HUDEP-2 (cell line): ENCODE results near the gene NR3C1.

ENCODE experiments used
- DNase-seq, 76 experiments: peaks; one replicate each; lab custom pipeline; 2025; ENCODE audit not compliant: unreplicated experiment in 76 of 76; lab: John Stamatoyannopoulos, UW

The NR3C1 gene

DNA sequence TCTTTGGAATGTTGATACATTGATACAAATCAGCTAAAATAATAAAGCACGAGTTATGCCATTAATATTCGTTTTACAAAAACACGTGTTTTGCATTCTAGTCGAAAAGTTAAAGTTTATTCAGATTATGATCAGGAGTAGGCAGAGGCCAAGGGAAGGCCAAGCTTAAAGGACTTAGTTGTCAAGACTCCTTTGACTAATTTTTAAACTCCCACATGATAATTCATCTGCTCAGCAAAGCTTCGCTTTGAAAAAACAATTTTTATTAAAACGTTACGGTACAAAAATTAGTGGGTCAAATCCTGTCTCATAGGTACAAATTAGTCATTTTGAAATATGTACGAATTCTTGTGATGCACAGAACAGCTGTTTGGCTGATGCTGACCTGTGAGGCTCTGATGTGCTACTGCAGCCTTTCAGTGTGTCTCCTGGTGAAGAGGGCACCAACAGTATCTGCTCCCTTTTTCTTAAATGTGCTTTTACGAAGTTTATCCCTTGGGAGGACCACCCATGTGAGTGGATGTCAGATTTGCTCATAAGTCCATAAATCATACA, 23.0 kb upstream of the NR3C1 start:
- DNase-seq: no peak

DNA sequence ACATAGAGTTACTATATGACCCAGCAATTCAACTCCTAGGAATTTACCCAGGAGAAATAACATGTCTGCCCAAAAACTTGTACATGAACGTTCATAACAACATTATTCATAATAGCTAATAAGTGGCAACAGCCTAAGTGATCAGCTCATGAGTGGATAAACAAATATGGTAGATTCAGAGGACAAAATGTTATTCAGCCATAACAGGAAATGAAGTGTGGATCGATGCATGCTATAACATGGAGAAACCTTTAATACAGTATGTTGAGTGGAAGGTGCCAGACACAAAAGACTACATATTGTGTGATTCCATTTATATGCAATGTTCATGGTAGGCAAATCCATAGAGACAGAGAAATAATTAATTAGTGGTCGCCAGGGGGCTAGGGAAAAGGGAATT, 22.3 kb upstream of the NR3C1 start:
- no peak for DNase-seq

DNA sequence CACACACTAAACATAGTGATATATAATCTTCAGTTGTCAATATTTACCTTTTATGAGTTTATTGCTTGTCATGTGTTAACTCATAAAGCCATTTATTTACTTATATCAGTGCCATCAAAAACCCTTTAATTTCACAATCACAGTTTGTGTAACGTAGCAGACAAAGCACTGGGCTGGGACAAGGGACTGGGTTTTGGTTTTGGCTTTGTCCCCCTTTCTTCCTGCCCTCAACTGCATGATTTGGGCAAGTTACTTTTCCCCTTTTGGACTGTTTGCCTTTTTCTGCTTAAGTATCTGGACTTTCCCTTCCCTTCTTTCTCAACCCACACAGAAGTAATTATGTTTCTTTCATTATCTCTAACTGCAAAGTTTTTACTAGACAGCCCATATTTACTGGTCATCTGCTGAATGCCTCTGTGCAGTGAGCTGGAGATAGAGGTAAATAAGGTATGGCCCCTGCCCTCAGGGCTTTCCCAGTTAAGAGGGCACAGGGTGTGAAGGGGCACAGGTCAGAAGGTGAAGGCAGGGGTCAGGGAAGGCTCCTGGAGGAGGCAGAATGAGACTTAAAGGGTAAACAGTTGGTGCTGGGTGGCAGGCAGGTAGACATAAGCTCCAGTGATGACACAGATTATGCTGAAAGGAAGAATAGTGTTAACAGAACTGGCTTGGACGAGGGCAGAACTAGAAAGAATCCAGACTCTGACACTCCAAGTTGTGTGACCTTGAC, 14.8 kb upstream of the NR3C1 start:
- no peak for DNase-seq

DNA sequence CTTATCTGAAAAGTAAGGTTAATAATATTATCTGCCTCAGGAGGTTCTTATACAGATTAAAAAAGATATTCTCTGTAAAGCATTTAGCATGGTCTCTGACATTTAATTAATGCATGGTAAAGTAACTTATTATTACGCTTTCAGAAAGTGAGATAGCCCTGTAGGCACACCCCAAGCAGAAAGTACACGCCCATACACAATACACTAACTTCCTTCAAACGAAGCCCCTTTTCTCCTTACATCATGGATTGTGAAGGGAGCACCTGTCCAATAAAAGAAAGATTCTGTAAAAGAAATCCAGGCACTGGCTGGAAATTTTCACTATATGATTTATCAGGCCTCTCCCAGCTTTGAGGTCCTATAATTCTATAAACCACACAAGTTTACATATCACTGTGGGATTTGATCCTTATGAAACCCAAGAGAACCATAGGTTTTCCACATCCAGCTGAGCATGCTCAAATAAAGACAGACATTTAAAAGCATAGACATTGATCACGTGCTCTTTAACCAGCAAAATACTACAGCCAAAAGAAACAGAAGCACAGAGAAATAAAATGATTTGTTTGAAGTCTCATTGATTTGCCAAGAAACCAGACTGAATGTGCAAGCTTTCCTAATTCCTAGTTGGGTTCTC, 14.1 kb upstream of the NR3C1 start:
- no peak for DNase-seq

DNA sequence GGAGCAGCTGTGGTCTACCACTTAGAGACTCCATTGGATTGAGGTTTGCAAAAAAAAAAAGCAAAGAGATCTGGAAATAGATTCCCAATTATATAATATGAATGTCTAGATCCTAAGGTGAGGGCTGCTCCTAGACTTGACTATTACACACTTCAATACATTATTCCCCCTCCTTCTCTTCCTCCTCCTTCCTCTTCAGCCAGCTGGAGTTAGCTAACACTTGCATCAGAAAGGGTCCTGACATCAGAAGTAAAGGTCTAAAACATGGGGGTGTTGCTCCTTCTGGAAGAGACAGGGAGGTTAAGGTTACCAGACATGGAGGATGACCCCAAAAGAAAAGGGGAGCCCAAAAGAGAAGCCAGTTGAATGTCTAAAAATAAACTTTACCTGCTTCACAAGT, 12.9 kb upstream of the NR3C1 start:
- no peak for DNase-seq

DNA sequence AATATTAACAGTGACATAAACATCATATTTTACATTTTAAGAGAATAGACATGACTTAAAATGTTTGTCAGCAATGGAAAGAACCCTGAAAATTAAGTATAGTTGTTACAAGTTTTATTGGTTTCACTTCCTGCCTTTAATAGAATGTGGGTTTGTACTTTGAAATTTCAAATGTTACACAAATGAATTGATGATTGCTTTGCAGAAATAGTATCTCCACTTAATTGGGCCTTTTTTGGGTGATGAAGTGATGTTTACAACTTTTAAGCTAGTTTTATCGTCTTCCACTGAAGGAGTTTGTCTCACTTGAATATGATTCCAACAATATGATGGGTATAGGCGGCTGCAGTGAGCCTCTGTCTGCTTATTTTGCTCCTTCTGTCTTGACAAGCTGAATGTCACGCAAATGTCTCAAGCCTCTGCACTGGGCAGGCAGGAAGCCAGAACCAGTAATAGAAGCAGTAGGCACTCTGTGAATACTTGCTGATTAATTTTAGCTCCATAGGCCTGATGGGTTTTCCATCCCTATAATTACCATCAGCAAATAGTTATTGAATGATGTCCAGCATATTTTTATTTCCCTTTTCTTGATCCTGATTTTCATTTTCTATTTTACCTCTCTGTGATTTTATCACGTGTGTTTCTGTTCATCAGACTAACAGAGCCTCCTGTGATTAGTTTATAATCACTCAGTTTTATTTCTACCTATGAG, 10.6 kb upstream of the NR3C1 start:
- DNase-seq: no peak

DNA sequence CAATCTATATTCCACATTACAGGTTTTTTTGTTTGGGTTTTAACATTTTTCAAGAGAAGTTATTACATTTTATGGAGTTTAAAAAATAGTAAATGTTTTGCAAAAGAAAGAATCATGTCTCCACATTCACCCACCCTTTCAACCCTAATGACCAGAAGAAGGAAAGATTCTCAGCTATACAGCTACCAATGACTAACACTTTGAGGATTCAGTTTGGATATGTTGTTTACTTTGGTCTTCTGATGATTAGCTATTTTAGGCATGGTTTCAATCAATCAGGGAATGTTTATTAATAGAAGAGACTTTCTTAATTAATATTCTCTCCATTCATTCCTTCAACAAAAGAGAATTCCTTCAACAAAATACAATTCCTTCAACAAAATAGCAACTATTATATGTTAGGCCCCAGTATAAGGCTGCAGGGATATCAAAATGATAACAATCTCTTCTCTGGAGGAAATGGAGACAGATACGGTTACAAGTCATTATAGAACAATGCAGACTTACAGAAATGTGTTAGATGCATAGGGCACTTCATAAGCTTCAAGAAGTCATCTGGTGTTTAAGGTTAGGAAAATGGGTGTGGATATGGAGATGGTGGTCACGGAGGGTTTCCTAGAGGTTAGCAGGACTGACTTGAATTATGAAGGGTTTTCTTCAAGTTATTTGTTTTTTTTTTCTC, 9.3 kb upstream of the NR3C1 start:
- DNase-seq: no peak

DNA sequence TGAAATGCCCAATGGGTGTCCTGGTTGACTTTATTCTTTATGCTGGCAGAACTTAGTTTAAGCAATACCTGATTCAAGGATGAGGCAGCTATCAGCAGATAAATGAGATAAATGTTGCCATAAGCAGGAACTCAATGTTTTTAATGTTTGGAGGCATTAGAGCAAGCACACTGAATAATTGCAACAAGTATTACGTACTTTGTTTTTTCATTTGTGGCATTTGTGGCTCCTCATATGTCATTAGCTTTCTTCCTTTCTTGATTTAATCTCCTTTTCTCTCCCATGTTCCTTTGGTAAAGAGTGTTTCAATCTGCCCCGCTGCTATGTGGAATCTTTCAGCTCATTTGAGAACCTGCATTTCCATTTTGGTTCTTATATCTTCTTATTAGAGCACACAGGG, 6.4 kb upstream of the NR3C1 start:
- no peak for DNase-seq

DNA sequence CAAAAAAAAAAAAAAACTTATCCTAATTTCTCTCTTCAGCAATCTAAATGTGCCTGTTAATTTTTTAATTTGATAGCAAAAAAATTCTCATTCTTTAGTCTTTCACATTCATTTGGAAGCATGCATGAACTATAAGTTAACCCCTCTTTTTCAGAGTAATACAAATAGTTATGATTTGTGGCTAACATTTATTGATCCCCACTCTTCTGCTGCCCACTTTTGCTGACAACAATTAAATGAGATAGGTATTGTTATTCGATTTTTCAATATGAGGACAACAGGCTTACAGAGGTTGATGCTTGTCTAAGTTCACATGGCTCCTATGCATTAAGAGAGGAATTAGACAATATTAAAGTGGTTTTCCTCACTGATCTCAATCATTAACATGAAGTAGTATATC, 2.9 kb upstream of the NR3C1 start:
- no peak for DNase-seq

DNA sequence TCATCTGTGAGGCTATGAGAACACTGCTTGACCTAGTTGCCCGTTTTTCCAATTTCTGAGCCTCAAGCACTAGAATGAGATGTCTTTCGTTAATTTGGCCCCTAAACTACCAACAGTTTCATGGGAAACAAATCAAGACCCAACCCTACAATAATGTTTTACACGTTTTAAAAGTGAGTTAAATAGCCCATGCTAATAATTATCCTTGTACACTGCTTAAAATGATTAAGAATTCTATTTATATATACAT, 2.3 kb upstream of the NR3C1 start:
- no peak for DNase-seq

DNA sequence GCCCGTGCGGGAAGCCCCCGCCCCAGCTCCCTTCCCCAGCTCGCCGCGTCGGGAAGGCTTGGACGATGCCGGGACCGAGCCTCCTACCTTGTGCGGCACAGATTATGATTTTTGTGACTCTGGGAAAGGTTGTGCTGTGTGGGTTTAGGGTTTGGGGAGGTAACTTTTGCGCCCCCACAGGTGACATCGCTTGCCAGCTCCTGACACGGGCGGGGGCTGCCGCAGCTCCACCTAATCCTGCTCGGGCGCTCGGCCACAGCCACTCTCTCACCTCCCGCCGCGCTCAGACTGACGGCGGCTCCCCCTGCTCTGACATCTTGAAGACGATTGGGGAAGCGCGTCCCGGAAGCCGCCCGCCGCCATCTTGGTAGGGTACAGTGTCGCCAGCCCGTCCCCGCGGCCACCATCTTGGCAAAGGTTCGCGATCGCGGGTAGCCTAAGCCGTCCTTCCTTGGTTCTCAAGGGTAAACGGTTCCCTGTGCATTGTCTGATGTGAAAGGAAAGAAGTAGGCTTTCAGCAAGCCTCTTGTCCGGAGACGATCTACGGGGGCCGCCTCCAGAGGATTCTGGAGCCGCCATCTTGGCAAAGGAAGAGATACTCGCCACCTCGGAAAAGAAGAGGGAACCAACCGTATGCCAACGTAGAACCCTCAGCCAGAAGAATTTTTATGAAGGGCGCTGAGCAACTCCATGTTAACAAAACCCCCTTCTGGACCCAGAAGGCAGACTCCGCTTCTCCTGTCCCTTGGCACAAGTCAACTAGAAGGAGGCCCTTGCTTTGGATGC, 1.8 kb upstream of the NR3C1 start:
- DNase-seq: peak in 70 of 76 experiments; percentile 5 to 89 (median 60)

DNA sequence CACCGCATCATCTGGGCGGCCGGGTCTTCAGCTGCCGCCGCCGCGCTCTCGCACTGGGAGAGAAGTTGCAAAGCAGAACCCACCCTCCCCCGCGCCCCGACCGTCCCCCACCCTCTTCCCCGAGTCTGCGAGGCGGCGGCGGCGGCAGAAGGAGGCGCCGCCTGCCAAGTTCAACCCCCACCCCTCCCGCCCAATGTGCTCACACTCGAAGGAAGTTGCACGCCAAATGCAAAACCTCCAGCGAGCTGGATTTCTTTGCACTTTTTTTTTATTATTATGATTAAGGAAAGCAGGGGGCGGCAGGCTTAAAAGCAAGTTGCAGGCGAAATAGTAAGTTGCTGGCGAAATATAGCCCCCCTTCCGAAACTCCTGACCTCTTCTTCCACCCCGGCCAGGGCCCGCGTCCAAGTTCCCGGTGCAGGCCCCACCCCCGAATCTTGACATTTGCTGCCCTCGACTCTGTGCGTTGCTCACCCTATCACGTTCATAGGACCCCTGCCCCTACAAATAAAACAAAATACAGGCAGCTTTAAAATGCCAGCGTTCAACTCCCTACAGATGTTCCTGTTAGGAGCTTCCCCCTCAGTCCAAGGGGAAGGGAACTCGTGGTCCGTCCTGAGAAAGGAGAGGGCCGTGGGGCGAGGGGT, 1.1 kb upstream of the NR3C1 start:
- DNase-seq: peak in 72 of 76 experiments; percentile 6 to 87 (median 70)

DNA sequence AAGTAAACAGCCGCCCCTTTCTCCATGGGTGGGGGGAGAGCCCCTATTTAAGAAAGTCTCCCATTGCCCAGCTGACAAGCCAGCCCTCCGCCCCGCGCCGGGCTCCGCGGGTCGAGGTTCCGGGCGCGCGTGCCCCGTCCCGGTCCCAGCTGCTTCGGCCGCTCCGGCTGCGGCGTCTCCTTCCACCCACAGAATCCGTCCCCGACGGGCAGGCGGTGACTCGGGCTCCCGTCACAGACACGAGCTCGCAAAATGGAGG, 223 bp downstream of the NR3C1 start:
- peak in 8 of 76 experiments; percentile 19 to 79 (median 64) for DNase-seq

DNA sequence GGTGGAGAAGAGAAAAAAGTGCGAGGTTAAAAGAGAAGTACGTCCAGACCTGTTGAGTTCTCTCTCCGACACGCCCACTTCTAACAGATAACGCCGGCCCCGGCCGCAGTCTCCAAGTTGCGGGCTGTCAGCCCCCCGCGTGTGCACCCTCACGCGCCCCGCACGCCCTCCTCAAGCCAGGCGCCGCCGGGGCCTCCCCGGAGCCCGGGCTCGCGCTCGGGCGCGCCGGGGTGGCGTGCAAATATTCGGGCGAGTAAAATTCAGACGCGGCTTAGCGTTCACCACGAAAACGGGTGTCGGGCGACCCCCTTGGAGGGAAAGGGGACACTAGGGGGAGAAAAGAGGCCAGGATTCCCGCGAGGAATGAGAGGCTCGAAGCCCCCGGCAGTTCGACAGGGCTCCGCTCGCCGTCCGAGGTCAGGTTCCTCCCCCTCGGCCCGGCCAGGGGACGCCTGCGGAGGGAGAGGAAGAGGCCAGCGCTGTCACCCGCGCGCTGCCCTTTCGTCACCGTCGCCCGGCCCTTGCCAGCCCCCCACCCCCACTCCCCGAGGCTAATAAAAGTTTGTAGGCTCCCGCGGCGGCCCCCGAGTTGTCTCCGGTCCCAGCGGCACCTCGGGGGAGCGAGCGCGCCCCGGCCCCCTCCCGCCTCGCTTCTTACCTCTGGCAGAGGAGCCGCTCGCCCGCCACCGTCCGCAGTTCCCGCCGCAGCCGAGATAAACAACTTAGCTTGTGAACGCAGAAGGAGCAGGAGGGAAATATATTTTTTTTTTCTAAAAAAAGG, 743 bp downstream of the NR3C1 start:
- DNase-seq: peak in 54 of 76 experiments; percentile 2 to 63 (median 41)

DNA sequence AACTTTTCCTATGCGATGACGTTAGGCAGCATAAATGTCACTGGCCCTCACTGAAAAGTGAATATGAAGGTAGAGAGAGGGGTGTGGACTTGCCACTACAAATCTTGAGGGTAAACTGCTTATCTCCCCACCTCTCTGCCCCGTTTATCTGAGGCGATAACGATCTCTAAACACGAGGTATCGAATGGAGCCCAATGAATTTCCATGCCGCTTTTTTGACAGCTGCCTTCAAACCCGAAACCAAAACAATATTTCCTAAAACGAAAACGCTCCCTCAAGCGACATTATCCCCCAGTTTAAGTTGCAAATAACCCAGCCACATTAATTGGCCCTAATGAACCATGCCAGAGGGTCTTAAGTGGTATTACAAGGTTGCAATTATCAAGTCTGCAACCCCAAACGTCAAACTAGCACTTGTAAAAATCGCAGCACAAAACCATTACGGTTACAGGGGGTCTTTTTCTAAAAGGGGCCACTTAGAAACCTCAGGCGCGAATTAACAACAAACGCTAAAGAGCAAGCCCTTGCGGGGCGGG, 1.4 kb downstream of the NR3C1 start:
- DNase-seq: peak in 1 of 76 experiments; percentile 22

DNA sequence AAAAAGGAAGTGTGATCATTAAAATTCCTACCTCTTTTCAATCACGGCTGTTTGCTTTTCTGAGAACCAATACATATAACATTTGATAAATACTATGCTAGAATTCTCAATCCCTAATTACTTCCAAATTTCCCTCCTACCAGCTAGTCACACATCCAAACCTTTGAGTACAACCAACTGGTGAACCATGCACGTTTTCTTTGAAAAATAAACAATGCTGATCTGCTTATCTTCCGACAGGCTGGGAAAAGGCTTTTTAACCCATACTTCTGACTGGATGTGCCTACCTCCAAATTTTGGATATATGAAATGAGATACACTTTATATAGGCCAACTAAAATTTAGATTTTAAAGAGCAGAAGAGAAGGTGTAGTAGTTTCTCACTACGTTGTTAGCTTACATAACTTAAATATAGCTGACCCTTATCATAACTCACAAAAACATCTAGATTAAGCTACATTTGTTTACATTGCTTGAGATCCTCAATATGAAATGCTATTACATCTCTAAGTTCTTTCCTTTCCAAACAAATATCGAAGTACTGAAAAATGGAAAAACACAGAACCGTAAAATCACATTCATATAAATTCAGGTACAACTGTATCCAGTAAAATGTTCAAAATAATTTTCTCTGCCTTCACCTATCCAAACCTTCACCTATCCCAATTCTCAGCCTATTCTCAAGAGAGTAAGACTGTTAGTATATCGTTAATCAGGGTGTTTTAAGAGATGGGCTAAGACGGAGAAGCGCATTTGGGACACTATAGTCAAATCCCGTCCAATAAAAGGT, 2.1 kb downstream of the NR3C1 start:
- no peak for DNase-seq

DNA sequence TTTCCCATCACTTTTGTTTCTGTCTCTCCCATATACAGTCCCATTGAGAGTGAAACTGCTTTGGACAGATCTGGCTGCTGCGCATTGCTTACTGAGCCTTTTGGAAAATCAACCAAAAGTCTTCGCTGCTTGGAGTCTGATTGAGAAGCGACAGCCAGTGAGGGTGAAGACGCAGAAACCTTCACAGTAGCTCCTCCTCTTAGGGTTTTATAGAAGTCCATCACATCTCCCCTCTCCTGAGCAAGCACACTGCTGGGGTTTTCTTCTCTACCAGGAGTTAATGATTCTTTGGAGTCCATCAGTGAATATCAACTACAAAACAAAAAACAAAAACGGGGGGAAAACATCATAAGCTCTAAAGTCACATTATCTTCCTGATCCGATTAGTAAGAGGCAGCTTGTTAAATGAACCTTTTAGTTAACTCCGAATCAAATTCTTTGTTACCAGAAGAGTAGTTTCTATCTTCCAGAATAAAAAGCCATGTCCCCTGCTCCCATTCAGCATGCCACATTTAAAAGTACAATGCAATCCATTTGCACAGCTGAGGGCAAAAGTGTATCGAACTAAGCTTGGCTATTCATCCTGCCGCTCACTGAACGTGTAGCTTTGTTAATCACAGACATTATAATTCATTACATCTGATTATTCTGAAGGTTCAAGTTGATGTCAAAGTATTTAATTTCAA, 2.8 kb downstream of the NR3C1 start:
- DNase-seq: no peak
